Gastrocnemius medialis (tissue), 4 donors: Measurements from ENCODE around the gene SH3GL1.

Experiments
- CTCF ChIP-seq, 5 experiments: fragments of 450-650 bp in 3 of 5; fragments of 200-600 bp in 2 of 5; sonication (generic) in 2 of 5; IDR thresholded peaks in 4 of 5; conservative IDR thresholded peaks in 1 of 5; 1 replicate in 4 of 5; 2 replicates in 1 of 5; pipeline ENCODE4 v1.5.1; 2016 to 2019; ENCODE audit warnings: antibody characterized with exemption in 5 of 5, mild to moderate bottlenecking in 3 of 5, moderate library complexity in 3 of 5
- POLR2A ChIP-seq, 2 donors: fragments of 450-650 bp; IDR thresholded peaks; one replicate each; pipeline ENCODE4 v1.6.1; 2017; ENCODE audit warnings: antibody characterized with exemption in 2 of 2, mild to moderate bottlenecking in 2 of 2, moderate library complexity in 2 of 2

- TF ChIP-seq CTCF (IDR thresholded peaks at IDR 0.05 in 4 of 5, conservative IDR thresholded peaks at IDR 0.05 in 1 of 5), result no peak
- TF ChIP-seq POLR2A (IDR thresholded peaks at IDR 0.05), result no peak
Observed at GRCh38 chr19:4357095-4357797, 43.1 kb downstream of the SH3GL1 start.
